Measurements from ENCODE around the gene KIF3B. TPM values are rescaled to one million over a fixed set of nuclear protein-coding genes. Genes with fewer than 3 reads are reported as not detected.

The KIF3B gene
- total and polyA plus RNA-seq, 2 donors (not counting 1 experiment from before 2014, with no cell fraction given) = 12.7 to 17.5 TPM

GRCh38 chr20:32314768-32315167 lies 37.3 kb downstream of the KIF3B start:
- Histone ChIP-seq H3K4me1 (ENCODE audit: control insufficient read depth in 2 of 2, insufficient read depth in 2 of 2, low read length in 2 of 2) (no peaks in the 10 kb centered on the region), H2AFZ (ENCODE audit: insufficient read depth, low read depth, low read length, poor library complexity, severe bottlenecking) (no peak overlapping the region), H3K4me3 (ENCODE audit: control extremely low read depth in 1 of 5, extremely low read depth in 1 of 5, insufficient read depth in 1 of 5, low read depth in 2 of 5, low read length in 4 of 5) (no peak overlapping the region), H4K20me1 (ENCODE audit: control insufficient read depth, insufficient read depth, low read length, poor library complexity, severe bottlenecking) (peaks cover 32% of the 10 kb centered on the region), H3K27ac (ENCODE audit: low read length in 2 of 2) (no peak overlapping the region), H3K36me3 (replicated peaks in 1 of 2; ENCODE audit: control extremely low read depth in 1 of 2, control insufficient read depth in 1 of 2, extremely low read depth in 1 of 2, insufficient read depth in 2 of 2, low read length in 1 of 2) (peaks cover 6 to 68% of the 10 kb centered on the region in 2 experiments), H3K9ac (ENCODE audit: low read length) (no peak overlapping the region), H3K9me3 (ENCODE audit: control extremely low read depth in 1 of 3, control insufficient read depth in 2 of 3, insufficient read depth in 1 of 3, low read length in 2 of 3) (no peaks in the 10 kb centered on the region), H3K79me2 (ENCODE audit: control insufficient read depth, insufficient read depth, low read length) (peaks cover 40% of the 10 kb centered on the region), H3K4me2 (replicated peaks; ENCODE audit: low read depth, low read length, poor library complexity, severe bottlenecking) (no peak overlapping the region), H3K27me3 (replicated peaks in 1 of 4; ENCODE audit: control extremely low read depth in 1 of 4, control insufficient read depth in 3 of 4, insufficient read depth in 4 of 4, low read length in 3 of 4) (no peaks in the 10 kb centered on the region)
- ChIA-PET CTCF (no interaction called here), POLR2A (no interaction called here)
- H3K4me1 Mint-ChIP-seq = no peaks in the 10 kb centered on the region
- intact Hi-C loops (cut with micrococcal nuclease) = no loop called here
- peak overlapping the region; percentile 78 for H3K27ac Mint-ChIP-seq
- ATAC-seq (ENCODE audit: low read depth) (no peak), DNase-seq (no peak)
- no peak overlapping the region for H3K4me3 Mint-ChIP-seq
- no peaks in the 10 kb centered on the region for H3K9me3 Mint-ChIP-seq (ENCODE audit: insufficient read depth)
- H3K27me3 Mint-ChIP-seq = no peaks in the 10 kb centered on the region
- no peak for TF ChIP-seq EZH2 (IDR thresholded peaks at IDR 0.05; ENCODE audit: borderline replicate concordance, insufficient read depth, low read depth, low read length, poor library complexity, severe bottlenecking)
- no peak for TF ChIP-seq CTCF (IDR thresholded peaks at IDR 0.05)
- WGBS (ENCODE audit: insufficient coverage) = 88% methylated on average over 1 of the region's 1 CpG

GRCh38 chr20:32315399-32315798 lies 37.9 kb downstream of the KIF3B start:
- H3K4me3 Mint-ChIP-seq = no peak overlapping the region
- Histone ChIP-seq H3K27ac (ENCODE audit: low read length in 2 of 2) (no peak overlapping the region), H3K27me3 (replicated peaks in 1 of 4; ENCODE audit: control extremely low read depth in 1 of 4, control insufficient read depth in 3 of 4, insufficient read depth in 4 of 4, low read length in 3 of 4) (no peaks in the 10 kb centered on the region), H3K4me1 (ENCODE audit: control insufficient read depth in 2 of 2, insufficient read depth in 2 of 2, low read length in 2 of 2) (no peaks in the 10 kb centered on the region), H3K9me3 (ENCODE audit: control extremely low read depth in 1 of 3, control insufficient read depth in 2 of 3, insufficient read depth in 1 of 3, low read length in 2 of 3) (no peaks in the 10 kb centered on the region), H2AFZ (ENCODE audit: insufficient read depth, low read depth, low read length, poor library complexity, severe bottlenecking) (no peak overlapping the region), H3K36me3 (replicated peaks in 1 of 2; ENCODE audit: control extremely low read depth in 1 of 2, control insufficient read depth in 1 of 2, extremely low read depth in 1 of 2, insufficient read depth in 2 of 2, low read length in 1 of 2) (peaks cover 2 to 64% of the 10 kb centered on the region in 2 experiments), H3K79me2 (ENCODE audit: control insufficient read depth, insufficient read depth, low read length) (peaks cover 34% of the 10 kb centered on the region), H3K4me2 (replicated peaks; ENCODE audit: low read depth, low read length, poor library complexity, severe bottlenecking) (no peak overlapping the region), H3K9ac (ENCODE audit: low read length) (no peak overlapping the region), H3K4me3 (ENCODE audit: control extremely low read depth in 1 of 5, extremely low read depth in 1 of 5, insufficient read depth in 1 of 5, low read depth in 2 of 5, low read length in 4 of 5) (no peak overlapping the region), H4K20me1 (ENCODE audit: control insufficient read depth, insufficient read depth, low read length, poor library complexity, severe bottlenecking) (peaks cover 29% of the 10 kb centered on the region)
- no peaks in the 10 kb centered on the region for H3K9me3 Mint-ChIP-seq (ENCODE audit: insufficient read depth)
- 100% methylated on average over 3 of the region's 3 CpGs for WGBS (ENCODE audit: insufficient coverage)
- no peak for ATAC-seq (ENCODE audit: low read depth)
- CTCF ChIA-PET = no interaction called here
- no peak for DNase-seq
- no peaks in the 10 kb centered on the region for H3K4me1 Mint-ChIP-seq
- no peak overlapping the region for H3K27ac Mint-ChIP-seq
- POLR2A ChIA-PET = no interaction called here
- TF ChIP-seq EZH2 (IDR thresholded peaks at IDR 0.05; ENCODE audit: borderline replicate concordance, insufficient read depth, low read depth, low read length, poor library complexity, severe bottlenecking) = no peak
- TF ChIP-seq CTCF (IDR thresholded peaks at IDR 0.05) = no peak
- no peaks in the 10 kb centered on the region for H3K27me3 Mint-ChIP-seq
- intact Hi-C loops (cut with micrococcal nuclease) = no loop called here

Measured in B cell (primary cell).